Adrenal gland (tissue), 12 donors: ENCODE measurements around the gene RNFT2. TPM values are rescaled to one million over a fixed set of nuclear protein-coding genes. Genes with fewer than 3 reads are reported as not detected.

Source experiments
- DNase-seq, 7 donors: peaks; one replicate each; pipeline ENCODE4 v3.0.0-alpha.2; 2019 to 2020
- H3K27ac ChIP-seq, 5 donors: fragments of 200-600 bp; sonication (generic) in 4 of 5; 1 replicate in 3 of 5; 2 replicates in 2 of 5; pipeline versions ENCODE4 v1.5.1 to v1.8.0; 2016 to 2020; ENCODE audit warnings: mild to moderate bottlenecking in 1 of 5
- H3K27me3 ChIP-seq: fragments of 200-600 bp; 2 replicates; pipeline ENCODE4 v1.8.0; 2021
- H3K36me3 ChIP-seq, 2 donors: fragments of 200-600 bp; replicated peaks in 1 of 2; 1 replicate in 1 of 2; 2 replicates in 1 of 2; pipeline versions ENCODE4 v1.5.1 to v1.8.0; 2018 to 2022
- H3K4me1 ChIP-seq, 2 donors: fragments of 200-600 bp; replicated peaks in 1 of 2; 1 replicate in 1 of 2; 2 replicates in 1 of 2; pipeline versions ENCODE4 v1.5.1 to v1.8.0; 2018 to 2021
- H3K4me3 ChIP-seq, 4 donors: fragments of 200-600 bp; sonication (generic) in 3 of 4; one replicate each; pipeline ENCODE4 v1.5.1; 2016 to 2018
- H3K9me3 ChIP-seq, 3 donors: fragments of 200-600 bp; sonication (generic) in 1 of 3; replicated peaks in 1 of 3; 1 replicate in 2 of 3; 2 replicates in 1 of 3; pipeline versions ENCODE4 v1.5.1 to v1.8.0; 2016 to 2021
- POLR2A ChIP-seq, 2 donors: fragments of 450-650 bp; IDR thresholded peaks; one replicate each; pipeline ENCODE4 v1.6.1; 2017; ENCODE audit warnings: antibody characterized with exemption in 2 of 2, mild to moderate bottlenecking in 2 of 2, moderate library complexity in 1 of 2
- WGBS, 4 donors: extraction: QIAGEN DNeasy Blood & Tissue Kit in 2 of 4; methylation state at CpG; one replicate each; pipeline versions ENCODE4 v1.1.5 to v1.1.7; 2013 to 2017; 5-methylcytosine and 5-hydroxymethylcytosine counted together
- intact Hi-C, 2 donors: fragments of 100-400 bp; cut with DNase I; formaldehyde crosslinking; loops; one replicate each; pipeline versions ENCODE4 v1.14.1 to v1.15.0; 2022 to 2023
- polyA plus RNA-seq, 3 donors: library from polyadenylated mRNA; stranded (reverse); fragments of 200-250 nt in 2 of 3; fragments of 350-450 nt in 1 of 3; fragmentation: Illumina TruSeq in 1 of 3; extraction: RNeasy Lipid Tissue Mini Kit (QIAGEN cat#74804) in 1 of 3; gene quantifications; one replicate each; pipeline ENCODE4 v1.2.3, GENCODE V29; 2013 to 2014
- total RNA-seq, 9 donors: library from RNA; depleted of rRNA in 4 of 9; stranded (reverse); fragments of >200 nt in 4 of 9; fragments of 120-200 nt in 1 of 9; fragmentation: NEBNext Ultra II Directional in 1 of 9; extraction: Animal tissue kit (Norgen Biotek cat#: 25700) in 1 of 9; gene quantifications; one replicate each; pipeline versions ENCODE4 v1.1.0 to v1.2.4, GENCODE V29; 2013 to 2023
- TF ChIP-seq, protein P1 (sequence below), 6 experiments: fragments of 450-650 bp in 4 of 6; fragments of 200-600 bp in 2 of 6; sonication (generic) in 1 of 6; IDR thresholded peaks; 1 replicate in 5 of 6; 2 replicates in 1 of 6; pipeline versions ENCODE4 v1.5.1 to v1.8.0; 2016 to 2021; ENCODE audit warnings: antibody characterized with exemption in 6 of 6, mild to moderate bottlenecking in 2 of 6, moderate library complexity in 1 of 6
- donor health status: healthy with polysubstance abuse.
- donor health status: Bipolar disorder and iron deficiency.
- donor health status: DM: yes; HTN: yes; CAD: no.
- donor health status: DM: no; HTN: no; CAD: no.
- donor health status: DM: no; HTN: no; CAD: no.
- donor health status: DM: yes; HTN: yes; CAD: no.

Gene RNFT2
- total and polyA plus RNA-seq, 12 donors, result 2.8 to 11.4 (median 5.8) TPM

DNA sequence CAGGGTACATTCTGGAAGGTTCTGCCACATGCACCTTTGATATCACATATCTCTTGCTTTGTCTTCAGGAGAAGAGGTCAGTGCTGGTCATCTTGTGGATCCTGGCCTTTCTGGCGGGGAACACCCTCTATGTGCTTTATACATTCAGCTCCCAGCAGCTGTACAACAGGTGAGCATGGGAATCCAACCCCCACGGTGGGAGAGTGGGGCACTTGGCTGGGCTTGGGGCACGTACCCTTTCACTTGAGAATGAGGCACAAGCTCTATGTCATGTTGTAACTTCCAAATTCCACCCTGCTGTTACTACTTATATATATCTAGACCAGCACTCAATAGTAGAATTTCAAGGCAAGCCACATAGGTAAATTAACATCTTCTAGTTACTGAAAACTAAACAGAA lies 28.6 kb downstream of the RNFT2 start:
- Histone ChIP-seq H3K27ac (no peak overlapping the region), H3K9me3 (no peaks in the 10 kb centered on the region), H3K4me3 (no peak overlapping the region), H3K27me3 (no peaks in the 10 kb centered on the region), H3K4me1 (no peaks in the 10 kb centered on the region), H3K36me3 (no peaks in the 10 kb centered on the region)
- intact Hi-C loops, result no loop called here
- no peak for DNase-seq
- TF ChIP-seq, protein P1, sequence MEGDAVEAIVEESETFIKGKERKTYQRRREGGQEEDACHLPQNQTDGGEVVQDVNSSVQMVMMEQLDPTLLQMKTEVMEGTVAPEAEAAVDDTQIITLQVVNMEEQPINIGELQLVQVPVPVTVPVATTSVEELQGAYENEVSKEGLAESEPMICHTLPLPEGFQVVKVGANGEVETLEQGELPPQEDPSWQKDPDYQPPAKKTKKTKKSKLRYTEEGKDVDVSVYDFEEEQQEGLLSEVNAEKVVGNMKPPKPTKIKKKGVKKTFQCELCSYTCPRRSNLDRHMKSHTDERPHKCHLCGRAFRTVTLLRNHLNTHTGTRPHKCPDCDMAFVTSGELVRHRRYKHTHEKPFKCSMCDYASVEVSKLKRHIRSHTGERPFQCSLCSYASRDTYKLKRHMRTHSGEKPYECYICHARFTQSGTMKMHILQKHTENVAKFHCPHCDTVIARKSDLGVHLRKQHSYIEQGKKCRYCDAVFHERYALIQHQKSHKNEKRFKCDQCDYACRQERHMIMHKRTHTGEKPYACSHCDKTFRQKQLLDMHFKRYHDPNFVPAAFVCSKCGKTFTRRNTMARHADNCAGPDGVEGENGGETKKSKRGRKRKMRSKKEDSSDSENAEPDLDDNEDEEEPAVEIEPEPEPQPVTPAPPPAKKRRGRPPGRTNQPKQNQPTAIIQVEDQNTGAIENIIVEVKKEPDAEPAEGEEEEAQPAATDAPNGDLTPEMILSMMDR (IDR thresholded peaks at IDR 0.05), result no peak
- no peak for TF ChIP-seq POLR2A (IDR thresholded peaks at IDR 0.05)
- WGBS, 4 donors, result 89 to 97% (median 93%) methylated on average over 1 to 3 of the region's 3 CpGs

DNA sequence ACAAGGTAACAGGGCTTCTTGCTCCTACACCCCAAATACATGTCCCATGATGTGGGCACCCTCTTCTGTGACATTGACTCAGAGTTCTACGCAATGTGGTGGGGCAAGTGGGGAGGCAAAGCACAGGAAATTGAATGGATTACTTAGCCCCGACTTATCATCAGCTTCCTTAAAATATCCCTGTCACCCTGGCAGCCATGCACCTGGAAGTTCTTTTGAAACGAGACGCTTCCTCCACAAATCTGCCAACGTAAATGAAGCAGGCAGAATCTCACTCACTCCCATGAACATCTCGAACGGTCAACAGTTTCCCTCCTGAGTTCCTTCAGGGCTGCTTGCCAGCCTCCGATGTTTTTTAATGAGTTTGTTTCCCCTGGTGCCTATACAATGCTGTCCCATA lies 33.5 kb downstream of the RNFT2 start:
- intact Hi-C loops, result no loop called here
- DNase-seq, result no peak
- TF ChIP-seq POLR2A (IDR thresholded peaks at IDR 0.05), result no peak
- TF ChIP-seq, protein P1 (IDR thresholded peaks at IDR 0.05), result no peak
- Histone ChIP-seq H3K4me1 (no peaks in the 10 kb centered on the region), H3K9me3 (no peaks in the 10 kb centered on the region), H3K4me3 (no peak overlapping the region), H3K36me3 (no peaks in the 10 kb centered on the region), H3K27ac (no peak overlapping the region), H3K27me3 (no peaks in the 10 kb centered on the region)
- WGBS, 4 donors, result 68 to 85% (median 72%) methylated on average over 8 of the region's 8 CpGs

DNA sequence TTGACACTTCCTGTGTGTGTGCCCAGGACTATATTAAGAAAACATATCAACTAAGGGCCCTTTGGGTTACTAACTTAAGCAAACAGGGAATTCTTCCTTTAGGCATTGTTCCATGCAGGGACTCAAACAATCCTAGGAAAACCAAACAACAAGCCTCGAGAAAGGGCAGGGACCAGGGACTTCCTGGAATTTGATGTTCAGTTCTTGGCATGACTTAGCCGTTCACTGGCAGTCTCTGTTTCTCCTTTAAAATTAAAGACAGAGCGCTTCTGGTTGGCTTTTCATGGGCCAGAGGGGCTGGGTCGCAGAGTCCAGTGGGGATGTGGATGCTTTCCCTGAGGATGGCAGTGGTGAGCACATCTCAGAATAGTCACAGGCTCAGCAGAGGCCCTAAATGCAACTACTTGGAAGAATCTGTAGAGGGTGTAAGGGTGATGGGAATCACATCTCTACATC lies 35.2 kb downstream of the RNFT2 start:
- no peaks in the 10 kb centered on the region for H3K4me1 ChIP-seq
- no peak overlapping the region for H3K4me3 ChIP-seq
- no peaks in the 10 kb centered on the region for H3K9me3 ChIP-seq
- intact Hi-C loops, result no loop called here
- H3K36me3 ChIP-seq, result no peaks in the 10 kb centered on the region
- TF ChIP-seq, protein P1 (IDR thresholded peaks at IDR 0.05), result no peak
- no peak for TF ChIP-seq POLR2A (IDR thresholded peaks at IDR 0.05)
- peak in 1 of 7 donors; percentile 26 for DNase-seq
- no peak overlapping the region for H3K27ac ChIP-seq
- no peaks in the 10 kb centered on the region for H3K27me3 ChIP-seq
- 75 to 85% (median 80%) methylated on average over 4 of the region's 4 CpGs for WGBS, 4 donors

DNA sequence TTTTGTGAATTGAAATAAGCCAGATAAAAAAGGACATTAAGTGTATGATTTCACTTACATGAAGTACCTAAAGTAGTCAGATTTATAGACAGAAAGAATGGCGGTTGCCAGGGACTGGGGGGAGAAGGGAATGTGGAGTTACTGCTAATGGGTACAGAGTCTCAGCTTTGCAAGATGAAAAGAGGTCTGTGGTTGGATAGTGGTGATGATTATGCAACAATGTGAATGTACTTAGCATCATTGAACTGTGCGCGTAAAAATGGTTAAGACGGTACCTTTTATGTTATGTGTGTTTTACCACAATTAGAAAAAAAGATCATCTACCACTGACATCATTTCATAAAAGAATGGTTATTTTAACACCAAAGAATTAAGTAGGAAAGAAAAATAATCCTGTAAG lies 35.9 kb downstream of the RNFT2 start:
- H3K4me3 ChIP-seq, result no peak overlapping the region
- H3K9me3 ChIP-seq, result no peaks in the 10 kb centered on the region
- intact Hi-C loops, result no loop called here
- no peak overlapping the region for H3K27ac ChIP-seq
- 72 to 86% (median 73%) methylated on average over 4 of the region's 4 CpGs for WGBS, 4 donors
- no peak for DNase-seq
- H3K36me3 ChIP-seq, result no peaks in the 10 kb centered on the region
- H3K4me1 ChIP-seq, result no peaks in the 10 kb centered on the region
- H3K27me3 ChIP-seq, result no peaks in the 10 kb centered on the region
- TF ChIP-seq POLR2A (IDR thresholded peaks at IDR 0.05), result no peak
- TF ChIP-seq, protein P1 (IDR thresholded peaks at IDR 0.05), result no peak
